HG02798 (cell line): ENCODE results near the gene MAP1A.

Source experiments
- ATAC-seq: cut with Tn5 transposase; IDR thresholded peaks from one replicate; pipeline ENCODE4 v1.9.1; 2021; ENCODE audit warnings: mild to moderate bottlenecking; ENCODE audit not compliant: unreplicated experiment, poor library complexity

Gene MAP1A

GRCh38 chr15:43517354-43518196, at the start of gene MAP1A:
Gene MAP1A (plus strand): TSS chr15:43517608. CDS start chr15:43521474, 3,866 bp downstream.
- no peak for ATAC-seq

- ATAC-seq = no peak
These were observed 47.5 kb upstream of the MAP1A start for GRCh38 chr15:43469867-43470266.

- ATAC-seq = no peak
These were observed 45.4 kb upstream of the MAP1A start for GRCh38 chr15:43471975-43472374.

GRCh38 chr15:43473885-43474284, 43.5 kb upstream of the MAP1A start:
- no peak for ATAC-seq

- no peak for ATAC-seq
These were observed 33.9 kb upstream of the MAP1A start for GRCh38 chr15:43483297-43484128.

GRCh38 chr15:43484455-43484854, 33.0 kb upstream of the MAP1A start:
- ATAC-seq = no peak

- ATAC-seq = no peak
These were observed 30.0 kb upstream of the MAP1A start for GRCh38 chr15:43487271-43487895.

- no peak for ATAC-seq
These were observed 28.6 kb upstream of the MAP1A start for GRCh38 chr15:43488790-43489189.

GRCh38 chr15:43489191-43489590, 28.2 kb upstream of the MAP1A start:
- ATAC-seq = no peak

- no peak for ATAC-seq
These were observed 25.1 kb upstream of the MAP1A start for GRCh38 chr15:43492266-43492665.

- peak; percentile 99 for ATAC-seq
These were observed 24.5 kb upstream of the MAP1A start, which contains the start of gene TP53BP1 for GRCh38 chr15:43492673-43493601. Gene TP53BP1 (minus strand): TSS chr15:43493156. CDS start chr15:43493043, 113 bp downstream.

- no peak for ATAC-seq
These were observed 23.5 kb upstream of the MAP1A start for GRCh38 chr15:43493703-43494472.

GRCh38 chr15:43498990-43499389, 18.4 kb upstream of the MAP1A start:
- no peak for ATAC-seq

- ATAC-seq = no peak
These were observed 17.8 kb upstream of the MAP1A start for GRCh38 chr15:43499635-43500034.

- ATAC-seq = no peak
These were observed 11.7 kb upstream of the MAP1A start for GRCh38 chr15:43505738-43506137.

- no peak for ATAC-seq
These were observed 9.0 kb upstream of the MAP1A start for GRCh38 chr15:43508421-43508820.

- ATAC-seq = no peak
These were observed 8.3 kb upstream of the MAP1A start for GRCh38 chr15:43508991-43509659.

- no peak for ATAC-seq
These were observed 7.7 kb upstream of the MAP1A start for GRCh38 chr15:43509660-43510199.
